Measurements from ENCODE around the gene CRHR2. TPM values are rescaled to one million over a fixed set of nuclear protein-coding genes. Genes with fewer than 3 reads are reported as not detected.

The CRHR2 gene
- total and polyA plus RNA-seq, 2 of the 13 experiments (the other 11 are each of a cell fraction or from before 2014, with no cell fraction given): not detected

GRCh38 chr7:30714129-30714528 lies 31.9 kb upstream of the CRHR2 start (continued):
- TF ChIP-seq YY1 (IDR thresholded peaks at IDR 0.05; ENCODE audit: insufficient read depth, insufficient replicate concordance, low read depth, low read length) (no peak), ZNF569 (CRISPR knock-in tag; IDR thresholded peaks at IDR 0.05; ENCODE audit: borderline replicate concordance) (no peak), CBX5 (CRISPR knock-in tag; IDR thresholded peaks at IDR 0.05; ENCODE audit: borderline replicate concordance) (no peak), ZNF12 (CRISPR knock-in tag; IDR thresholded peaks at IDR 0.05) (no peak), TIGD3 (CRISPR knock-in tag; IDR thresholded peaks at IDR 0.05; ENCODE audit: borderline replicate concordance) (no peak), ARID4A (CRISPR knock-in tag; IDR thresholded peaks at IDR 0.05; ENCODE audit: borderline replicate concordance) (no peak)

- POLR2A ChIA-PET: no interaction called here
- no peak for ATAC-seq
- Histone ChIP-seq H3K4me2 (ENCODE audit: low read depth, low read length) (no peak overlapping the region), H3K27me3 (ENCODE audit: control insufficient read depth in 1 of 2, insufficient read depth in 2 of 2, low read length in 2 of 2) (no peaks in the 10 kb centered on the region), H3K4me1 (ENCODE audit: insufficient read depth, low read length) (0 out of 2 replicates have a peak, but pooled peaks cover 7% of the 10 kb centered on the region), H3K36me3 (replicated peaks in 1 of 2; ENCODE audit: control insufficient read depth in 1 of 2, insufficient read depth in 2 of 2, low read length in 2 of 2) (no peaks in the 10 kb centered on the region), H3K79me2 (ENCODE audit: insufficient read depth, low read length) (no peaks in the 10 kb centered on the region), H4K20me1 (ENCODE audit: insufficient read depth, low read length) (no peaks in the 10 kb centered on the region), H3K9ac (ENCODE audit: insufficient read depth, low read depth, low read length) (no peak overlapping the region), H3K4me3 (replicated peaks in 1 of 3; ENCODE audit: insufficient read depth in 1 of 3, low read depth in 2 of 3, low read length in 3 of 3) (no peak overlapping the region), H2AFZ (ENCODE audit: low read length) (no peak overlapping the region), H3K9me3 (ENCODE audit: low read length) (peaks cover 12% of the 10 kb centered on the region), H3K27ac (ENCODE audit: extremely low read length, insufficient read depth, low read length) (no peak overlapping the region)
- no TSS peak for BruUV-seq (replicated peaks)
- no peak for DNase-seq (ENCODE audit: low spot score)
- in situ Hi-C loops (cut with HindIII; ENCODE audit: extremely low pct_ligation_motif_present, low pct_unique_long_range_greater_than_20kb): no loop called here
- 20% methylated on average over 5 of the region's 6 CpGs for WGBS (ENCODE audit: low lambda C conversion rate)
- CTCF ChIA-PET (ENCODE audit: low intra/inter-chr PET ratio, low total read pairs): no interaction called here
- FAIRE-seq: no peak
- intact Hi-C loops (cut with micrococcal nuclease; ENCODE audit: unreplicated experiment): no loop called here
- TF ChIP-seq SUZ12 (IDR thresholded peaks at IDR 0.05; ENCODE audit: low read depth, low read length): no peak
- TF ChIP-seq ZNF235 (CRISPR knock-in tag; IDR thresholded peaks at IDR 0.05; ENCODE audit: borderline replicate concordance): no peak
- no peak for TF ChIP-seq NFYB (CRISPR knock-in tag; IDR thresholded peaks at IDR 0.05)
- no peak for TF ChIP-seq BCLAF1 (IDR thresholded peaks at IDR 0.05)
- TF ChIP-seq SRSF9 (IDR thresholded peaks at IDR 0.05; ENCODE audit: borderline replicate concordance, insufficient read depth, low read depth, low read length, poor library complexity, severe bottlenecking): no peak
- no peak for TF ChIP-seq ZFP41 (CRISPR knock-in tag; IDR thresholded peaks at IDR 0.05; ENCODE audit: borderline replicate concordance)
- TF ChIP-seq ZNF124 (CRISPR knock-in tag; IDR thresholded peaks at IDR 0.05): no peak
- TF ChIP-seq NCOA1 (CRISPR knock-in tag; IDR thresholded peaks at IDR 0.05): no peak
- no peak for TF ChIP-seq POLR2G (IDR thresholded peaks at IDR 0.05; ENCODE audit: low read depth, low read length)
Observed at GRCh38 chr7:30713392-30713791, 31.1 kb upstream of the CRHR2 start.
